ENCODE measurements around the gene TPBGL.
A peak's percentile ranks its signal among the peaks of the same experiment; 100 is the strongest.

The TPBGL gene

GRCh38 chr11:75238595-75239440 lies 1.8 kb upstream of the TPBGL start:
- H3K4me3 ChIP-seq (replicated peaks; ENCODE audit: low read depth, low read length), result no peak overlapping the region
- no peak for DNase-seq (ENCODE audit: extremely low read depth, insufficient read length)
- no peaks in the 10 kb centered on the region for H3K36me3 ChIP-seq (ENCODE audit: control insufficient read depth, insufficient read depth, low read length)
- H3K27me3 ChIP-seq (replicated peaks; ENCODE audit: control insufficient read depth, insufficient read depth, low read length), result peaks cover 2% of the 10 kb centered on the region
- no peak for TF ChIP-seq CTCF (IDR thresholded peaks at IDR 0.05; ENCODE audit: insufficient read depth, low read length, poor library complexity, severe bottlenecking)

- Histone ChIP-seq H3K27me3 (replicated peaks; ENCODE audit: control insufficient read depth, insufficient read depth, low read length) (peaks cover 2% of the 10 kb centered on the region), H3K4me3 (replicated peaks; ENCODE audit: low read depth, low read length) (no peak overlapping the region), H3K36me3 (ENCODE audit: control insufficient read depth, insufficient read depth, low read length) (no peaks in the 10 kb centered on the region)
- TF ChIP-seq CTCF (IDR thresholded peaks at IDR 0.05; ENCODE audit: insufficient read depth, low read length, poor library complexity, severe bottlenecking), result no peak
- DNase-seq (ENCODE audit: extremely low read depth, insufficient read length), result no peak
These were observed 863 bp upstream of the TPBGL start for GRCh38 chr11:75239531-75240290.

GRCh38 chr11:75241036-75241905 lies 697 bp downstream of the TPBGL start:
- H3K27me3 ChIP-seq (replicated peaks; ENCODE audit: control insufficient read depth, insufficient read depth, low read length), result peaks cover 4% of the 10 kb centered on the region
- TF ChIP-seq CTCF (IDR thresholded peaks at IDR 0.05; ENCODE audit: insufficient read depth, low read length, poor library complexity, severe bottlenecking), result no peak
- no peaks in the 10 kb centered on the region for H3K36me3 ChIP-seq (ENCODE audit: control insufficient read depth, insufficient read depth, low read length)
- H3K4me3 ChIP-seq (replicated peaks; ENCODE audit: low read depth, low read length), result peak overlapping the region; percentile 45
- peak; percentile 84 for DNase-seq (ENCODE audit: extremely low read depth, insufficient read length)

GRCh38 chr11:75241906-75242644 lies 1.5 kb downstream of the TPBGL start:
- Histone ChIP-seq H3K4me3 (replicated peaks; ENCODE audit: low read depth, low read length) (peak overlapping the region; percentile 45), H3K36me3 (ENCODE audit: control insufficient read depth, insufficient read depth, low read length) (no peaks in the 10 kb centered on the region), H3K27me3 (replicated peaks; ENCODE audit: control insufficient read depth, insufficient read depth, low read length) (peaks cover 3% of the 10 kb centered on the region)
- TF ChIP-seq CTCF (IDR thresholded peaks at IDR 0.05; ENCODE audit: insufficient read depth, low read length, poor library complexity, severe bottlenecking), result no peak
- DNase-seq (ENCODE audit: extremely low read depth, insufficient read length), result no peak

Measured in GM06990 (cell line).